Measurements from ENCODE around the gene CSRP3.
"Not testable (repeated sequence)": the region's sequence is repeated elsewhere in the genome, so short reads cannot be mapped to it uniquely, and the experiment has no call there.

Gene CSRP3

GRCh38 chr11:19185036-19185435 lies 16.7 kb downstream of the CSRP3 start:
- no peak for DNase-seq

GRCh38 chr11:19183646-19184045 lies 18.1 kb downstream of the CSRP3 start:
- no peak for DNase-seq

GRCh38 chr11:19181531-19182261 lies 20.1 kb downstream of the CSRP3 start:
- no peak for DNase-seq

GRCh38 chr11:19176629-19177186 lies 25.1 kb downstream of the CSRP3 start:
- DNase-seq: no peak

GRCh38 chr11:19173964-19174638 lies 27.7 kb downstream of the CSRP3 start:
- DNase-seq: no peak

GRCh38 chr11:19173004-19173689 lies 28.6 kb downstream of the CSRP3 start:
- no peak for DNase-seq

- no peak for DNase-seq
These were observed 33.7 kb downstream of the CSRP3 start for GRCh38 chr11:19168090-19168489.

GRCh38 chr11:19164881-19165280 lies 36.9 kb downstream of the CSRP3 start:
- DNase-seq: no peak

- DNase-seq: no peak
These were observed 37.4 kb downstream of the CSRP3 start for GRCh38 chr11:19164230-19164855.

GRCh38 chr11:19163617-19164016 lies 38.2 kb downstream of the CSRP3 start:
- no peak for DNase-seq

GRCh38 chr11:19162951-19163505 lies 38.8 kb downstream of the CSRP3 start:
- no peak for DNase-seq

- DNase-seq: no peak
These were observed 40.1 kb downstream of the CSRP3 start for GRCh38 chr11:19161651-19162050.

GRCh38 chr11:19160847-19161246 lies 40.9 kb downstream of the CSRP3 start:
- no peak for DNase-seq

- DNase-seq: no peak
These were observed 44.9 kb downstream of the CSRP3 start for GRCh38 chr11:19156892-19157291.

GRCh38 chr11:19145319-19145718 lies 56.5 kb downstream of the CSRP3 start:
- DNase-seq: no peak

GRCh38 chr11:19136884-19137283 lies 64.9 kb downstream of the CSRP3 start:
- DNase-seq: not testable (repeated sequence)

- no peak for DNase-seq
These were observed 67.8 kb downstream of the CSRP3 start for GRCh38 chr11:19134004-19134403.

Data from CD4-positive, alpha-beta T cell treated with Interleukin-21 for 1 hour (primary cell).